ENCODE results near the gene DGKA. TPM values are rescaled to one million over a fixed set of nuclear protein-coding genes. Genes with fewer than 3 reads are reported as not detected.
"Not testable (repeated sequence)": the region's sequence is repeated elsewhere in the genome, so short reads cannot be mapped to it uniquely, and the experiment has no call there.

DGKA gene
- total RNA-seq, 2 experiments from 2014 or later = 427 to 431 TPM

DNA sequence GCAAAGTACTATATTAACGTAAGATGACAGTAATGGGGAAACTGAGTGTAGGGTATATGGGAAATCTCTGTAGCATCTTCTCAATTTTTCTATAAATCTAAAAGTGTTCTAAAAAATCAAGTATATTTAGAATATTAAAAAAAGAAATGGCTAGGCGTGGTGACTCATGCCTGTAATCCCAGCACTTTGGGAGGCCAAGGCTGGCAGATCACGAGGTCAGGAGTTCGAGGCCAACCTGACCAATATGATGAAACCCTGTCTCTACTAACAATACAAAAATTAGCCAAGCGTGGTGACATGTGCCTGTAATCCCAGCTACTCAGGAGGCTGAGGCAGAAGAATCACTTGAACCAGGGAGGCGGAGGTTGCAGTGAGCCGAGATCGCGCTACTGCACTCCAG, 7.3 kb upstream of the DGKA start:
- H3K4me1 Mint-ChIP-seq = peaks cover 46% of the 10 kb centered on the region
- POLR2A ChIA-PET = interaction anchor here (5.7 kb wide), 1 partner anchor 94 kb away, joined by 61 read pairs; the partner anchor contains the start of gene DNAJC14
- DNase-seq, H3K27me3 Mint-ChIP-seq, H3K4me3 Mint-ChIP-seq, H3K27ac Mint-ChIP-seq, H3K9me3 Mint-ChIP-seq, CTCF ChIA-PET: not testable (repeated sequence)
- H3K36me3 Mint-ChIP-seq (ENCODE audit: low read depth) = peaks cover 59% of the 10 kb centered on the region

GRCh38 chr12:55925371-55925770, 5.6 kb upstream of the DGKA start:
- peak overlapping the region; percentile 96 for H3K27ac Mint-ChIP-seq
- peaks cover 59% of the 10 kb centered on the region for H3K4me1 Mint-ChIP-seq
- DNase-seq = no peak
- H3K9me3 Mint-ChIP-seq = no peaks in the 10 kb centered on the region
- no peaks in the 10 kb centered on the region for H3K27me3 Mint-ChIP-seq
- H3K36me3 Mint-ChIP-seq (ENCODE audit: low read depth) = peaks cover 52% of the 10 kb centered on the region
- H3K4me3 Mint-ChIP-seq = peak overlapping the region; percentile 91
- CTCF ChIA-PET = interaction anchor here (1.1 to 7.5 kb wide), 16 partner anchors 8 to 209 kb away, joined by 3 to 59 read pairs (median 6); partner anchors contain the start of genes BLOC1S1, DNAJC14, ORMDL2 and RAB5B
- POLR2A ChIA-PET = interaction anchor here (1.0 to 8.1 kb wide), 13 partner anchors 9 to 296 kb away, joined by 3 to 122 read pairs (median 8); partner anchors contain the start of genes CD63, DNAJC14, IKZF4 and ORMDL2

DNA sequence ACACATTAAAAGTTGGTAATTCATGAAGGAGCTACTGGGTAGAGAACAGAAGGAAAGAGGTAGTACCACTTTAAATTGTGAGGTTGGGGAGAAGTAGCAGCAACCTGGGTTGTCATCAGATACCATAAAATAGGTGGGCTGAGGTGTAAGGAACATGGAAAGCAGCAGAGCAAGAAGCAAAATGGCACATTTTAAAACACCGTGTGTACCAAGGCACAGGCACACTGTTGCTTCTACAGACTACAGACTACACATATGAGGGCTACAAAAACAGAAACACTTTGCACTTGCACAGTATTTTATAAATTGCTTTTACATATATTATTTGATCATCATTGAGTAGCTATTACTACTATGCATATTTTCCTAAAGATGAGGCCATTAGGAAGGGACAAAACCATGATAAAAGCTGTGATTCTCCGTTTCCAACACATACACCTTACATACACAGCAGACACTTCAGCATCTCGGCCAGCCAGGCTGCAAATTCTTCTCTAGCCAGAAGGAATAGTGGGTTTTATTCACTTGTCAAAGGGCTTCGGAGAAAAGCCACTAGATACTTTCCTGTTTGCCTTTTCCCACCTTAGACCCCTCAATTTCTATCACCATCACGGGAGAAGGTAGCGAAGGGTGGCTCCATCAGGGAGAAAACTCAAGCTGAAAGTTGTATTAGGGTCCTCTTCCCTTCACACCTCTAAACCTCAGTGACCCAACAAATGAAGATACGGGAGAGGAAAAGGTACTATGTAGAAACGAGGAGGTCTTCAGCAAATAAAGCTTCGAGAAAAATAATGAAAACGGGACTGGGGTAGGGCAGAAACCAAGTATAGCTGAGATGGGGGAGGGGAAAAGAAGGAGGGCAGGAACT, 4.9 kb upstream of the DGKA start:
- H3K4me3 Mint-ChIP-seq = peak overlapping the region; percentile 91
- H3K4me1 Mint-ChIP-seq = peaks cover 60% of the 10 kb centered on the region
- DNase-seq = no peak
- ChIA-PET CTCF (interaction anchor here (0.7 to 7.5 kb wide), 25 partner anchors 9 to 434 kb away, joined by 3 to 59 read pairs (median 4); partner anchors contain the start of genes BLOC1S1, DNAJC14, ORMDL2 and RAB5B), POLR2A (interaction anchor here (0.7 to 8.1 kb wide), 26 partner anchors 9 to 295 kb away, joined by 3 to 122 read pairs (median 5); partner anchors contain the start of genes BLOC1S1, CD63, DNAJC14 and IKZF4)
- no peaks in the 10 kb centered on the region for H3K9me3 Mint-ChIP-seq
- H3K27ac Mint-ChIP-seq = peak overlapping the region; percentile 96
- H3K27me3 Mint-ChIP-seq = no peaks in the 10 kb centered on the region
- H3K36me3 Mint-ChIP-seq (ENCODE audit: low read depth) = peaks cover 50% of the 10 kb centered on the region

- ChIA-PET POLR2A (interaction anchor here (0.7 to 8.1 kb wide), 38 partner anchors 10 to 433 kb away, joined by 3 to 122 read pairs (median 4); partner anchors contain the start of genes BLOC1S1, CD63, DNAJC14 and IKZF4), CTCF (interaction anchor here (0.7 to 7.5 kb wide), 26 partner anchors 9 to 433 kb away, joined by 3 to 59 read pairs (median 4); partner anchors contain the start of genes BLOC1S1, DNAJC14, ORMDL2 and RAB5B)
- Mint-ChIP-seq H3K4me1 (peaks cover 53% of the 10 kb centered on the region), H3K27ac (peak overlapping the region; percentile 96), H3K9me3 (no peaks in the 10 kb centered on the region), H3K4me3 (peak overlapping the region; percentile 91), H3K27me3 (no peaks in the 10 kb centered on the region), H3K36me3 (ENCODE audit: low read depth) (peaks cover 54% of the 10 kb centered on the region)
- DNase-seq = peak; percentile 95
These were observed 4.0 kb upstream of the DGKA start for GRCh38 chr12:55926738-55927587.

DNA sequence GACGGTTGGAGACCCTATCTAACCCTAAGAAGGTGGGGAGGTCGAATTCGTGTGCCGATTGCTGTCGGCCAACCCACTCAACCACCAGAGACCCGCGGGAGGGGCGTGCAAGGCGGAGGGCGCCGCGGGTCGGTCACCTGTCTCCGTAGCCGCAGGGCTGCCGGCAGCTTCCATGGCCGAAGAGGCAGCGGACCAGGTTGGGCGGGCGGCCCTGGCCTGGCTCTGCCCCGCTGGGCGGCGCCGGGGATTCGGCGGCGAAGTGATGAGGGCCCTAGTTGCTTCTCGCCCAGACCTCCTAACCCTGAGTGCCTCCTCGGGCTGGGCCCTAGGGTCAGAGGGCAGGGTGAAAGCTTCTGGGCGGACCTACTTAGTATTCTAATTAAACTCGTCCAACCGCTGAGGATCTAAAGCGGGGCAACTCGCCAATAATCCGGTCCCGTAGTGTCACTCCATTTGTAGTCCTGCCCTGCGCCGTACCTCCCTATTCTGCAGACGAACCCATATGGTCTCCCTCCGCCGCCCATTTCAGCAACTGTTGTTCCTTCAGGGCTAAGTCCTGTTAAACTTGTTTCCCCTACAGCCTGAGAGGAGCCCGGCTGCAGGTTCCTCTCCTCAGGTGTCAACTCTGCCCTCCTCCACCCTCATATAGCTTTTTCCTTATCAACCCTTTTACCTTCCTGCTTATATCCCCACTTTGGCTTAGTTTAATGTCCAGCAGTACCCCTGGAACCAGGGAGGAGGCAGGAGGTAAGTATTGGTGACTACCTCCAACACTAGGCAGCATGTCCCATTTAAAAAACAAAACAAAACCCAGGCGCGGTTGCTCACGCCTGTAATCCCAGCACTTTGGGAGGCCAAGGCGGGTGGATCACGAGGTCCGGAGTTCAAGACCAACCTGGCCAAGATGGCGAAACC, 3.1 kb upstream of the DGKA start, which contains the start of gene PYM1:
Gene PYM1 (minus strand): TSS at position 307 of the 915 bp plus-strand sequence. CDS start 133 bp downstream, at position 174.
- H3K9me3 Mint-ChIP-seq = no peaks in the 10 kb centered on the region
- POLR2A ChIA-PET = interaction anchor here (0.7 to 8.1 kb wide), 29 partner anchors 9 to 432 kb away, joined by 3 to 122 read pairs (median 4); partner anchors contain the start of genes BLOC1S1, CD63, DNAJC14 and MYL6B

GRCh38 chr12:55929306-55929791, 1.6 kb upstream of the DGKA start:
- CTCF ChIA-PET = interaction anchor here (0.5 to 7.5 kb wide), 7 partner anchors 10 to 191 kb away, joined by 4 to 59 read pairs (median 14); partner anchors contain the start of genes ORMDL2, RAB5B and SARNP
- peaks cover 58% of the 10 kb centered on the region for H3K36me3 Mint-ChIP-seq (ENCODE audit: low read depth)
- peak overlapping the region; percentile 91 for H3K4me3 Mint-ChIP-seq
- peak overlapping the region; percentile 96 for H3K27ac Mint-ChIP-seq
- H3K9me3 Mint-ChIP-seq = no peaks in the 10 kb centered on the region
- H3K4me1 Mint-ChIP-seq = peaks cover 56% of the 10 kb centered on the region
- POLR2A ChIA-PET = interaction anchor here (1.0 to 8.1 kb wide), 15 partner anchors 8 to 199 kb away, joined by 3 to 122 read pairs (median 9); partner anchors contain the start of genes DNAJC14, ORMDL2, PA2G4 and RAB5B
- H3K27me3 Mint-ChIP-seq = no peaks in the 10 kb centered on the region
- DNase-seq = peak; percentile 89

More for the DNA sequence above, 3.1 kb upstream of the DGKA start, which contains the start of gene PYM1:
- peak within 1 kb of the TSS; percentile 96 for H3K27ac Mint-ChIP-seq
- H3K4me1 Mint-ChIP-seq = peaks cover 49% of the 10 kb centered on the region
- CTCF ChIA-PET = interaction anchor here (0.7 to 7.5 kb wide), 9 partner anchors 8 to 218 kb away, joined by 4 to 59 read pairs (median 14); partner anchors contain the start of genes DNAJC14, ORMDL2, RAB5B and SARNP
- H3K27me3 Mint-ChIP-seq = no peaks in the 10 kb centered on the region
- H3K4me3 Mint-ChIP-seq = peak within 1 kb of the TSS; percentile 91
- H3K36me3 Mint-ChIP-seq (ENCODE audit: low read depth) = peaks cover 55% of the 10 kb centered on the region
- DNase-seq = peak; percentile 88

- ChIA-PET POLR2A (interaction anchor here (0.7 to 8.1 kb wide), 12 partner anchors 6 to 1518 kb away, joined by 3 to 122 read pairs (median 6); partner anchors contain the start of genes DNAJC14, ORMDL2, RAB5B and SARNP), CTCF (interaction anchor here (0.5 to 7.5 kb wide), 5 partner anchors 9 to 192 kb away, joined by 4 to 51 read pairs (median 7); partner anchors contain the start of genes ORMDL2 and SARNP)
- Mint-ChIP-seq H3K4me1 (peaks cover 59% of the 10 kb centered on the region), H3K9me3 (no peaks in the 10 kb centered on the region), H3K27ac (peak overlapping the region; percentile 96), H3K27me3 (no peaks in the 10 kb centered on the region), H3K4me3 (peak overlapping the region; percentile 91), H3K36me3 (ENCODE audit: low read depth) (peaks cover 61% of the 10 kb centered on the region)
- DNase-seq = no peak
These were observed 386 bp downstream of the DGKA start for GRCh38 chr12:55931317-55931779.

- H3K9me3 Mint-ChIP-seq = no peaks in the 10 kb centered on the region
- peaks cover 64% of the 10 kb centered on the region for H3K4me1 Mint-ChIP-seq
- H3K4me3 Mint-ChIP-seq = peak overlapping the region; percentile 91
- CTCF ChIA-PET = interaction anchor here (0.5 to 7.5 kb wide), 4 partner anchors 8 to 193 kb away, joined by 4 to 51 read pairs (median 24); partner anchors contain the start of genes ORMDL2 and SARNP
- peak; percentile 45 for DNase-seq
- H3K27me3 Mint-ChIP-seq = no peaks in the 10 kb centered on the region
- H3K36me3 Mint-ChIP-seq (ENCODE audit: low read depth) = peaks cover 62% of the 10 kb centered on the region
- H3K27ac Mint-ChIP-seq = peak overlapping the region; percentile 96
- POLR2A ChIA-PET = interaction anchor here (0.7 to 8.1 kb wide), 14 partner anchors 5 to 202 kb away, joined by 3 to 122 read pairs (median 7); partner anchors contain the start of genes DNAJC14, ESYT1, ORMDL2 and RAB5B
These were observed 1.0 kb downstream of the DGKA start for GRCh38 chr12:55931780-55932550.

DNA sequence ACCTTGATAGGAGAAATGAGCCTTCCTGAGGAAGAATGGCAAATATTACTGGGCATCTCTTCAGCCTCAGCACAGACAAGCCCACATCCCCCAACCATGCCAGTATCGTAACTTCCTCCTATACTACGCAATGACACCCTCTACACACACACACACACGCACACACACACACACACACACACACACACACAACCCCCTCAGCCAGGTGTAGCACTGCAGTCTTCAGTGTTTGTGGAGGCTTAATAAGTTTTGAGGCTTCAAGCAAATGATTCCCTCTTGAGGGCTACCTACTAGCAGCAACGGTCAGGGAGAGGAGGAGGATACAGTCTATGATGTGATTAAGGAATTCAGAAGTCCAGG, 1.6 kb downstream of the DGKA start:
- Mint-ChIP-seq H3K36me3 (ENCODE audit: low read depth) (peaks cover 62% of the 10 kb centered on the region), H3K9me3 (no peaks in the 10 kb centered on the region), H3K4me3 (peak overlapping the region; percentile 91), H3K27ac (peak overlapping the region; percentile 96), H3K27me3 (no peaks in the 10 kb centered on the region), H3K4me1 (peaks cover 69% of the 10 kb centered on the region)
- CTCF ChIA-PET = interaction anchor here (0.7 to 7.5 kb wide), 6 partner anchors 11 to 194 kb away, joined by 3 to 51 read pairs (median 4); partner anchors contain the start of genes DNAJC14, ORMDL2 and SARNP
- POLR2A ChIA-PET = interaction anchor here (1.2 to 2.4 kb wide), 6 partner anchors 23 to 195 kb away, joined by 5 to 22 read pairs (median 6); partner anchors contain the start of genes DNAJC14, ESYT1, ORMDL2 and SARNP
- DNase-seq = peak; percentile 59

Data from activated CD4-positive, alpha-beta memory T cell treated with anti-CD3 and anti-CD28 coated beads, Interleukin-2, amount 10 ng/mL, durations not matched to agents 7 days and 5 days (primary cell).